ENCODE results near the gene UPP1. TPM values are rescaled to one million over a fixed set of nuclear protein-coding genes. Genes with fewer than 3 reads are reported as not detected.

The UPP1 gene
- total and polyA plus RNA-seq, 10 of the 15 experiments (the other 5 are each of a cell fraction or from before 2014, with no cell fraction given) = 0.93 to 7.9 (median 3.8) TPM

GRCh38 chr7:48084727-48085432 lies 4.2 kb upstream of the UPP1 start (continued):
- TF ChIP-seq ZBTB40 (IDR thresholded peaks at IDR 0.05; ENCODE audit: borderline replicate concordance) (no peak), POLR2AphosphoS5 (IDR thresholded peaks at IDR 0.05; ENCODE audit: low read length) (0 out of 2 replicates have a peak, but pooled peaks have one; percentile 28), IKZF2 (IDR thresholded peaks at IDR 0.05) (peak; percentile 88 to 93), IRF5 (IDR thresholded peaks at IDR 0.05; ENCODE audit: borderline replicate concordance) (no peak), NFYB (IDR thresholded peaks at IDR 0.05; ENCODE audit: insufficient read depth, low read depth, low read length) (no peak), KLF5 (IDR thresholded peaks at IDR 0.05; ENCODE audit: partially characterized antibody) (no peak)
